Activated T-helper 9 cell treated with anti-CD3 and anti-CD28 coated beads, Interleukin-2, amount 50 U/mL, for 16 hours (primary cell): Measurements from ENCODE around the gene MYO1D.
"Not testable (repeated sequence)": the region's sequence is repeated elsewhere in the genome, so short reads cannot be mapped to it uniquely, and the experiment has no call there.

Experiments used
- DNase-seq: peaks from one replicate; pipeline ENCODE4 v3.0.0-alpha.2; 2020; ENCODE audit warnings: low read depth

Gene MYO1D

GRCh38 chr17:32774695-32775084 lies 102.2 kb downstream of the MYO1D start:
- DNase-seq = no peak

- no peak for DNase-seq
Observed at GRCh38 chr17:32773856-32774694, 102.8 kb downstream of the MYO1D start.

GRCh38 chr17:32772453-32773025 lies 104.4 kb downstream of the MYO1D start:
- DNase-seq = no peak

- no peak for DNase-seq
Observed at GRCh38 chr17:32771396-32771795, 105.5 kb downstream of the MYO1D start.

- DNase-seq = no peak
Observed at GRCh38 chr17:32769846-32770245, 107.1 kb downstream of the MYO1D start.

GRCh38 chr17:32763855-32764439 lies 113.0 kb downstream of the MYO1D start:
- no peak for DNase-seq

GRCh38 chr17:32759476-32759875 lies 117.4 kb downstream of the MYO1D start:
- no peak for DNase-seq

- DNase-seq = no peak
Observed at GRCh38 chr17:32757963-32758362, 119.0 kb downstream of the MYO1D start.

- no peak for DNase-seq
Observed at GRCh38 chr17:32756696-32757095, 120.2 kb downstream of the MYO1D start.

- no peak for DNase-seq
Observed at GRCh38 chr17:32755045-32755805, 121.7 kb downstream of the MYO1D start.

- DNase-seq = no peak
Observed at GRCh38 chr17:32752934-32753333, 124.0 kb downstream of the MYO1D start.

- DNase-seq = no peak
Observed at GRCh38 chr17:32747856-32748255, 129.1 kb downstream of the MYO1D start.

- no peak for DNase-seq
Observed at GRCh38 chr17:32746698-32747097, 130.2 kb downstream of the MYO1D start.

GRCh38 chr17:32746280-32746679 lies 130.6 kb downstream of the MYO1D start:
- DNase-seq = no peak

- DNase-seq = no peak
Observed at GRCh38 chr17:32742681-32743538, 134.0 kb downstream of the MYO1D start.

- no peak for DNase-seq
Observed at GRCh38 chr17:32741381-32741780, 135.5 kb downstream of the MYO1D start.

GRCh38 chr17:32739722-32740121 lies 137.2 kb downstream of the MYO1D start:
- no peak for DNase-seq

GRCh38 chr17:32739151-32739550 lies 137.8 kb downstream of the MYO1D start:
- not testable (repeated sequence) for DNase-seq

- no peak for DNase-seq
Observed at GRCh38 chr17:32733401-32733800, 143.5 kb downstream of the MYO1D start.

GRCh38 chr17:32732900-32733299 lies 144.0 kb downstream of the MYO1D start:
- DNase-seq = no peak

- DNase-seq = no peak
Observed at GRCh38 chr17:32732296-32732642, 144.7 kb downstream of the MYO1D start.
